HEK293 (cell line): ENCODE measurements around the gene SORT1.

Experiments
- BCL11B ChIP-seq: fragments of 450-650 bp; formaldehyde crosslinking; IDR thresholded peaks from 2 replicates; pipeline ENCODE4 v1.5.1; 2016; ENCODE audit warnings: low read depth, missing biosample characterization, missing genetic modification characterization
- GLI2 ChIP-seq: fragments of 450-650 bp; formaldehyde crosslinking; IDR thresholded peaks from 2 replicates; pipeline ENCODE4; 2017; ENCODE audit warnings: missing biosample characterization, missing genetic modification characterization, low read depth, borderline replicate concordance
- HOXD13 ChIP-seq: sonication (generic); formaldehyde crosslinking; IDR thresholded peaks from 2 replicates; pipeline ENCODE4 v1.8.0; 2022; ENCODE audit warnings: missing genetic modification reagents, borderline replicate concordance
- MZF1 ChIP-seq: fragments of 450-650 bp; formaldehyde crosslinking; IDR thresholded peaks from 2 replicates; pipeline ENCODE4 v1.5.1; 2017; ENCODE audit warnings: missing biosample characterization, missing genetic modification characterization, borderline replicate concordance
- OVOL3 ChIP-seq: fragments of 450-650 bp; formaldehyde crosslinking; IDR thresholded peaks from 2 replicates; pipeline ENCODE4 v1.5.1; 2016; ENCODE audit warnings: missing biosample characterization, missing genetic modification characterization
- PRDM2 ChIP-seq: fragments of 450-650 bp; formaldehyde crosslinking; IDR thresholded peaks from 2 replicates; pipeline ENCODE4 v1.5.1; 2016; ENCODE audit warnings: missing biosample characterization, missing genetic modification characterization, borderline replicate concordance
- PRDM4 ChIP-seq: fragments of 450-650 bp; formaldehyde crosslinking; IDR thresholded peaks from 2 replicates; pipeline ENCODE4 v1.5.1; 2017; ENCODE audit warnings: missing biosample characterization, missing genetic modification characterization
- SALL2 ChIP-seq: fragments of 450-650 bp; formaldehyde crosslinking; IDR thresholded peaks from 2 replicates; pipeline ENCODE4 v1.5.0; 2017; ENCODE audit warnings: missing biosample characterization, mild to moderate bottlenecking, missing genetic modification characterization, borderline replicate concordance
- ZBTB48 ChIP-seq: fragments of 450-650 bp; formaldehyde crosslinking; IDR thresholded peaks from 2 replicates; pipeline ENCODE4 v1.5.1; 2016; ENCODE audit warnings: missing biosample characterization, missing genetic modification characterization
- ZIC2 ChIP-seq: fragments of 450-650 bp; formaldehyde crosslinking; IDR thresholded peaks from 2 replicates; pipeline ENCODE4 v1.5.1; 2016; ENCODE audit warnings: missing biosample characterization, missing genetic modification characterization
- ZNF148 ChIP-seq: fragments of 450-650 bp; formaldehyde crosslinking; IDR thresholded peaks from 2 replicates; pipeline ENCODE4 v1.5.0; 2017; ENCODE audit warnings: missing biosample characterization, missing genetic modification characterization, borderline replicate concordance
- ZNF214 ChIP-seq: fragments of 450-650 bp; formaldehyde crosslinking; IDR thresholded peaks from 2 replicates; pipeline ENCODE4 v1.5.1; 2017; ENCODE audit warnings: missing biosample characterization, mild to moderate bottlenecking, missing genetic modification characterization, borderline replicate concordance
- ZNF24 ChIP-seq: fragments of 450-650 bp; formaldehyde crosslinking; IDR thresholded peaks from 2 replicates; pipeline ENCODE4 v1.5.1; 2016; ENCODE audit warnings: missing biosample characterization, missing genetic modification characterization
- ZNF266 ChIP-seq: fragments of 450-650 bp; formaldehyde crosslinking; IDR thresholded peaks from 2 replicates; pipeline ENCODE4 v1.5.1; 2016; ENCODE audit warnings: missing biosample characterization, missing genetic modification characterization, low read depth
- ZNF274 ChIP-seq, 2 experiments: fragments of 200-500 bp in 1 of 2; fragments of 450-650 bp in 1 of 2; sonication (Bioruptor generic) in 1 of 2; formaldehyde crosslinking in 1 of 2; IDR thresholded peaks; 2 replicates each; pipeline versions ENCODE4 v1.5.1 to v1.6.1; 2014 to 2016; ENCODE audit warnings: borderline replicate concordance in 1 of 2, inconsistent platforms in 1 of 2, low read length in 1 of 2, missing biosample characterization in 1 of 2, missing genetic modification characterization in 1 of 2
- ZNF302 ChIP-seq: fragments of 450-650 bp; formaldehyde crosslinking; IDR thresholded peaks from 2 replicates; pipeline ENCODE4 v1.5.1; 2016; ENCODE audit warnings: missing biosample characterization, missing genetic modification characterization, low read depth
- ZNF341 ChIP-seq: fragments of 450-650 bp; formaldehyde crosslinking; IDR thresholded peaks from 2 replicates; pipeline ENCODE4; 2016; ENCODE audit warnings: low read depth, missing biosample characterization, missing genetic modification characterization
- ZNF433 ChIP-seq: fragments of 450-650 bp; formaldehyde crosslinking; IDR thresholded peaks from 2 replicates; pipeline ENCODE4 v1.5.1; 2016; ENCODE audit warnings: missing biosample characterization, missing genetic modification characterization, low read depth
- ZNF530 ChIP-seq: fragments of 450-650 bp; formaldehyde crosslinking; IDR thresholded peaks from 2 replicates; pipeline ENCODE4 v1.5.1; 2016; ENCODE audit warnings: low read depth, missing biosample characterization, missing genetic modification characterization
- ZNF548 ChIP-seq: fragments of 450-650 bp; formaldehyde crosslinking; IDR thresholded peaks from 2 replicates; pipeline ENCODE4 v1.5.1; 2016; ENCODE audit warnings: missing biosample characterization, missing genetic modification characterization
- ZNF561 ChIP-seq: fragments of 450-650 bp; IDR thresholded peaks from 2 replicates; pipeline ENCODE4 v1.5.1; 2018; ENCODE audit warnings: missing biosample characterization, missing genetic modification characterization, borderline replicate concordance
- ZNF660 ChIP-seq: fragments of 450-650 bp; IDR thresholded peaks from 2 replicates; pipeline ENCODE4 v1.5.1; 2018; ENCODE audit warnings: missing biosample characterization, mild to moderate bottlenecking, missing genetic modification characterization
- ZNF670 ChIP-seq: fragments of 450-650 bp; formaldehyde crosslinking; IDR thresholded peaks from 2 replicates; pipeline ENCODE4 v1.5.1; 2016; ENCODE audit warnings: missing biosample characterization, missing genetic modification characterization, low read depth
- ZNF843 ChIP-seq: fragments of 450-650 bp; formaldehyde crosslinking; IDR thresholded peaks from 2 replicates; pipeline ENCODE4 v1.5.1; 2016; ENCODE audit warnings: missing biosample characterization, missing genetic modification characterization
- TF ChIP-seq, protein P1 (sequence below): fragments of 450-650 bp; formaldehyde crosslinking; IDR thresholded peaks from 2 replicates; pipeline ENCODE4; 2016; ENCODE audit warnings: missing biosample characterization, missing genetic modification characterization

Gene SORT1

DNA sequence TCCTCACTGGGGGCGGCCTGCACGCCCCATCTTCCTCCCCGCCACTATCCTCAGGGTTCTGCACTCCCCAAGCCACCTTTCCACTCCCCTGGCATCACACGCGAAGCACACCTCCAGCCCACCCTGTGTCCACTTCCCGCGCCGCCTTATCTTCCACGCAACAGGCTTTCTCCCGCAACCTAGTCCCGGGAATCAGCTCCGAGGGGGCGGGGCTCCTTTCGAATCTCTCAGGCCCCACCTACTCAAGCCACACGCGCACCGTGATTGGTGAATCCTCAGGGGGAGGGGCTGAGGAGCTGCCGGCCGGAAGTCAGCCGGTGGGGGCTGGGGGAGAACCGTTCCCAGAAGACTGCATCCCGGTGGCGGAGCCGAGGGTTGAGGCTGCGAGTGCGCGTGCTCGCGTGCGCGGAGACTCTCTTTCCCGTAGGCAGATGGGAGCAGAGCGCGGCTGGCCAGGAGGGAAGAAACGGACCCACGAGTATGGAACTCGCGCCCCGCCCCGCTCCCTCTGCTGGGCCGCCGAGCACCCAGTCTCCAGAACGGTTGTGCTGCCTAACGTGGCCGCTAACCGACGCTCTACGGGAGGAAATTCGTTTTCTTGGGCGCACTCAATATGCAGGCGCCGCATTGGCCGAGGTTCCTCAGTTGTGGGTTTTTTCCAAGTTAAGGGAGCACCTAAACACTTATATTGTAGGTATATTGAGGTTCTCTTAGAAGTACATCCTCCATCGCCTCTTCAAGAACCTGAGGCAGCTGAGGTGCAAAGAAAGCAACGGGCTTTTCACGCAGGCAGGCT lies 114.6 kb downstream of the SORT1 start, which contains the start of gene PSRC1 (continued):
- TF ChIP-seq OVOL3 (tag by site-specific recombination) = no peak
- TF ChIP-seq ZNF843 (tag by site-specific recombination) = peak; percentile 55; the same call in 1 of the 2 replicates
- no peak for TF ChIP-seq ZNF433 (tag by site-specific recombination)
- TF ChIP-seq MZF1 (tag by site-specific recombination) = no peak
- TF ChIP-seq BCL11B (tag by site-specific recombination) = no peak
- TF ChIP-seq PRDM2 (tag by site-specific recombination) = no peak
- no peak for TF ChIP-seq ZNF670
- TF ChIP-seq, protein P1, sequence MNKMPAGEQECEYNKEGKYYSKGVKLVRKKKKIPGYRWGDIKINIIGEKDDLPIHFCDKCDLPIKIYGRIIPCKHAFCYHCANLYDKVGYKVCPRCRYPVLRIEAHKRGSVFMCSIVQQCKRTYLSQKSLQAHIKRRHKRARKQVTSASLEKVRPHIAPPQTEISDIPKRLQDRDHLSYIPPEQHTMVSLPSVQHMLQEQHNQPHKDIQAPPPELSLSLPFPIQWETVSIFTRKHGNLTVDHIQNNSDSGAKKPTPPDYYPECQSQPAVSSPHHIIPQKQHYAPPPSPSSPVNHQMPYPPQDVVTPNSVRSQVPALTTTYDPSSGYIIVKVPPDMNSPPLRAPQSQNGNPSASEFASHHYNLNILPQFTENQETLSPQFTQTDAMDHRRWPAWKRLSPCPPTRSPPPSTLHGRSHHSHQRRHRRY (tag by site-specific recombination) = no peak
- TF ChIP-seq ZNF24 (tag by site-specific recombination) = no peak
- no peak for TF ChIP-seq ZNF530 (tag by site-specific recombination)
- TF ChIP-seq ZNF148 (tag by site-specific recombination) = no peak
- no peak for TF ChIP-seq ZNF214 (tag by site-specific recombination)
- TF ChIP-seq ZNF266 = no peak
- no peak for TF ChIP-seq PRDM4
- TF ChIP-seq ZNF660 (tag by site-specific recombination) = peak; percentile 29; the same call in 1 of the 2 replicates
- no peak for TF ChIP-seq ZNF274 (IDR thresholded peaks at IDR 0.05; ENCODE audit: low read length)
- no peak for TF ChIP-seq ZNF274 (tag by site-specific recombination; IDR thresholded peaks at IDR 0.05; ENCODE audit: borderline replicate concordance)
- no peak for TF ChIP-seq ZNF548 (tag by site-specific recombination)
- TF ChIP-seq SALL2 = no peak
- no peak for TF ChIP-seq HOXD13
- 0 out of 2 replicates have a peak, but pooled peaks have one; percentile 31 for TF ChIP-seq ZIC2
- TF ChIP-seq ZNF561 (tag by site-specific recombination) = peak; percentile 49; the same call in 1 of the 2 replicates
- no peak for TF ChIP-seq ZNF302 (tag by site-specific recombination)
- TF ChIP-seq ZBTB48 (tag by site-specific recombination) = no peak
- TF ChIP-seq ZNF341 (tag by site-specific recombination) = peak; percentile 90
- TF ChIP-seq GLI2 = no peak
